Testis (tissue), 3 donors: ENCODE results near the gene PCSK5. TPM values are rescaled to one million over a fixed set of nuclear protein-coding genes. Genes with fewer than 3 reads are reported as not detected.

Source experiments
- DNase-seq: peaks from one replicate; pipeline ENCODE4 v3.0.0-alpha.2; 2019
- H3K27ac ChIP-seq, 2 donors: fragments of 200-600 bp; sonication (generic); one replicate each; pipeline ENCODE4 v1.5.1; 2019
- H3K27me3 ChIP-seq: fragments of 200-600 bp; sonication (generic); one replicate; pipeline ENCODE4 v1.5.1; 2019
- H3K36me3 ChIP-seq: fragments of 200-600 bp; sonication (generic); one replicate; pipeline ENCODE4 v1.5.1; 2017; ENCODE audit warnings: low read depth; ENCODE audit errors: missing control alignments
- H3K4me1 ChIP-seq: fragments of 200-600 bp; sonication (generic); one replicate; pipeline ENCODE4 v1.5.1; 2019
- H3K4me3 ChIP-seq, 2 donors: fragments of 200-600 bp; sonication (generic); one replicate each; pipeline ENCODE4 v1.5.1; 2017 to 2019
- H3K9me3 ChIP-seq: fragments of 200-600 bp; sonication (generic); one replicate; pipeline ENCODE4 v1.5.1; 2017
- POLR2A ChIP-seq: fragments of 450-650 bp; IDR thresholded peaks from one replicate; pipeline ENCODE4 v1.6.1; 2017; ENCODE audit warnings: antibody characterized with exemption, mild to moderate bottlenecking, moderate library complexity
- WGBS, 2 donors: methylation state at CpG; one replicate each; pipeline ENCODE4 v1.1.5; 2018; 5-methylcytosine and 5-hydroxymethylcytosine counted together
- intact Hi-C: fragments of 100-400 bp; cut with DNase I; formaldehyde crosslinking; loops from one replicate; pipeline ENCODE4 v1.15.1; 2023; ENCODE audit warnings: low total_unique reads
- polyA plus RNA-seq: library from polyadenylated mRNA; stranded (reverse); fragments of 350-450 nt; fragmentation: Illumina TruSeq; extraction: RNeasy Lipid Tissue Mini Kit (QIAGEN cat#74804); gene quantifications from one replicate; pipeline ENCODE4 v1.2.3, GENCODE V29; 2014; ENCODE audit warnings: low read depth, low replicate concordance; ENCODE audit not compliant: insufficient read depth
- total RNA-seq, 2 donors: library from RNA; depleted of rRNA; stranded (reverse); fragments of >200 nt; gene quantifications; one replicate each; pipeline ENCODE4 v1.2.3, GENCODE V29; 2016
- TF ChIP-seq, protein P1 (sequence below), 3 experiments: fragments of 450-650 bp in 2 of 3; fragments of 200-600 bp in 1 of 3; sonication (generic) in 1 of 3; IDR thresholded peaks; one replicate each; pipeline ENCODE4 v1.5.1; 2016 to 2019; ENCODE audit warnings: antibody characterized with exemption in 3 of 3, mild to moderate bottlenecking in 2 of 3, moderate library complexity in 1 of 3

The PCSK5 gene
- total and polyA plus RNA-seq, 3 donors from 2014 or later = 9.4 to 50.6 (median 27.5) TPM

DNA sequence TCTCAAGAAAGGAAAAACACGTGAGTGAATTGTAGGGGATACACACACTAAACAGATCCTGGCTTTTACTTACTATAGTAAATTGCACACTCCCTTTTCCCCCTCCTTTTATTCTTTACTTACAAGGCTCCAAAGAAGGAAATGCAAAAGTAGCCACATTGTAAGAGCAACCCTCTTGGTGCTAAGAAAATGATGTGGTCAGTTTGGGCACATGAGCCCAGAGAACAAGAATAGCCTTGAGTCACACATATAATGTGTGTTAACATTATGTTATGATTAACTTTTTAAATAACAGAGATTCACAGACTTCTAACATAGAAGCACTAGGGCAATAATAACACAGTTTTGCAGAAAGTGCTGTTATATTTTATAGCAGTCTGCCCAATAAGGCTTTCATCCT is 48.5 kb downstream of the PCSK5 start:
- 82 to 91% methylated on average over 1 of the region's 1 CpG for WGBS, 2 donors

DNA sequence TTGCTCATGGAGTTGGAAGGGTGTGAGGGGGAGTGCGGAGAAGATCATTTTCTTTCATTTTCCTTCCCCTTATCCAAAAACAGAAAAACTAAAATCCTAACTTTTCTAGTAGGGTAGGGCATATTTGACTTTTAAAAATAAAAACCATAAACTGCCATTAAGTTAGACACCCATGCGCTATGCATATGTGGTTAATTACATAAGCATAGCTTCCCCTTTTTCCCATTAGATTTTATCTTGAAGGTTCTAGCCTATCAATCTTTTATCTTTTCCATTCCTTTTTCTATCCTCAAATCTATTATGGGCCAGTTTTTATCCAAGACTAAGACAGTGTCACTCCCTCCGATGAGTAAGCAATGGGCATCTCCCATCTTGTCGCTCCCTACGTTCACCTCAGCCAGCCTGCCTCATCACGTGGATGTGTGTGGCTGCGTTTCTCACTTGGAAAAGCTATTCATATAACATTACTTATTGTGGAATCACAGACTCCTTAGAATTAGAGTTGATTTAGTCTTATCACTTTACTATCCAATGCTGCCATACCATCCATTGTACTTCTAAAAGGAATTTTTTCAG is 49.2 kb downstream of the PCSK5 start:
- H3K4me3 ChIP-seq = no peak overlapping the region
- 91 to 94% methylated on average over 7 of the region's 7 CpGs for WGBS, 2 donors
- DNase-seq = no peak

More for the DNA sequence above, 48.5 kb downstream of the PCSK5 start:
- H3K27me3 ChIP-seq = no peaks in the 10 kb centered on the region
- H3K36me3 ChIP-seq = no peaks in the 10 kb centered on the region
- H3K4me3 ChIP-seq = no peak overlapping the region
- H3K9me3 ChIP-seq = no peaks in the 10 kb centered on the region
- intact Hi-C loops = no loop called here
- no peak overlapping the region for H3K27ac ChIP-seq
- DNase-seq = no peak
- H3K4me1 ChIP-seq = peaks cover 17% of the 10 kb centered on the region
- TF ChIP-seq, protein P1, sequence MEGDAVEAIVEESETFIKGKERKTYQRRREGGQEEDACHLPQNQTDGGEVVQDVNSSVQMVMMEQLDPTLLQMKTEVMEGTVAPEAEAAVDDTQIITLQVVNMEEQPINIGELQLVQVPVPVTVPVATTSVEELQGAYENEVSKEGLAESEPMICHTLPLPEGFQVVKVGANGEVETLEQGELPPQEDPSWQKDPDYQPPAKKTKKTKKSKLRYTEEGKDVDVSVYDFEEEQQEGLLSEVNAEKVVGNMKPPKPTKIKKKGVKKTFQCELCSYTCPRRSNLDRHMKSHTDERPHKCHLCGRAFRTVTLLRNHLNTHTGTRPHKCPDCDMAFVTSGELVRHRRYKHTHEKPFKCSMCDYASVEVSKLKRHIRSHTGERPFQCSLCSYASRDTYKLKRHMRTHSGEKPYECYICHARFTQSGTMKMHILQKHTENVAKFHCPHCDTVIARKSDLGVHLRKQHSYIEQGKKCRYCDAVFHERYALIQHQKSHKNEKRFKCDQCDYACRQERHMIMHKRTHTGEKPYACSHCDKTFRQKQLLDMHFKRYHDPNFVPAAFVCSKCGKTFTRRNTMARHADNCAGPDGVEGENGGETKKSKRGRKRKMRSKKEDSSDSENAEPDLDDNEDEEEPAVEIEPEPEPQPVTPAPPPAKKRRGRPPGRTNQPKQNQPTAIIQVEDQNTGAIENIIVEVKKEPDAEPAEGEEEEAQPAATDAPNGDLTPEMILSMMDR (IDR thresholded peaks at IDR 0.05) = no peak

DNA sequence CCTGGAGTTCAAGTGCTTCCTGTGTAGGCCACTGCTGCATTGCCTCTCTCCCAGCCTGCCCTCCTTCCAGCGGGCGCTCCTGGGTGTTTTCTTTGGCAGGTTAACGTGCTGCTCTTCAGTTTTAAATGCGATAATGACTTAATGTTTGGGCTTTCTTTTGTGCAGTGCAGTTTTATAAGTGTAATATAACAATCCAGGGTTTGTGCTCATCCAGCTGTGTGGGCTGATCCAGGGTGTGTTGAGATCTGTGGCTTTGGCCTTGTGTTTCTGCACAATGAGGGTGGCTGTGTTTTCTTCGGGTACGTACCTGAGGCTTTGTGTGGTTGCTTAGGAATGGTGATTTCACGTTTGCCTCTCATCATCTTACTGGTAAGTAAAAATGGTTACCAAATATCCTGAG is 50.6 kb downstream of the PCSK5 start:
- no peak overlapping the region for H3K4me3 ChIP-seq
- H3K36me3 ChIP-seq = no peaks in the 10 kb centered on the region
- intact Hi-C loops = no loop called here
- peaks cover 15% of the 10 kb centered on the region for H3K4me1 ChIP-seq
- WGBS, 2 donors = 54 to 58% methylated on average over 7 of the region's 7 CpGs
- no peaks in the 10 kb centered on the region for H3K9me3 ChIP-seq
- TF ChIP-seq, protein P1 (IDR thresholded peaks at IDR 0.05) = no peak
- no peak for TF ChIP-seq POLR2A
- no peaks in the 10 kb centered on the region for H3K27me3 ChIP-seq
- DNase-seq = no peak
- H3K27ac ChIP-seq = no peak overlapping the region

More for the DNA sequence above, 49.2 kb downstream of the PCSK5 start:
- TF ChIP-seq, protein P1 (IDR thresholded peaks at IDR 0.05) = no peak
- no peak for TF ChIP-seq POLR2A
- Histone ChIP-seq H3K27ac (no peak overlapping the region), H3K4me1 (peaks cover 15% of the 10 kb centered on the region), H3K27me3 (no peaks in the 10 kb centered on the region), H3K36me3 (no peaks in the 10 kb centered on the region), H3K9me3 (no peaks in the 10 kb centered on the region)
- intact Hi-C loops = no loop called here

DNA sequence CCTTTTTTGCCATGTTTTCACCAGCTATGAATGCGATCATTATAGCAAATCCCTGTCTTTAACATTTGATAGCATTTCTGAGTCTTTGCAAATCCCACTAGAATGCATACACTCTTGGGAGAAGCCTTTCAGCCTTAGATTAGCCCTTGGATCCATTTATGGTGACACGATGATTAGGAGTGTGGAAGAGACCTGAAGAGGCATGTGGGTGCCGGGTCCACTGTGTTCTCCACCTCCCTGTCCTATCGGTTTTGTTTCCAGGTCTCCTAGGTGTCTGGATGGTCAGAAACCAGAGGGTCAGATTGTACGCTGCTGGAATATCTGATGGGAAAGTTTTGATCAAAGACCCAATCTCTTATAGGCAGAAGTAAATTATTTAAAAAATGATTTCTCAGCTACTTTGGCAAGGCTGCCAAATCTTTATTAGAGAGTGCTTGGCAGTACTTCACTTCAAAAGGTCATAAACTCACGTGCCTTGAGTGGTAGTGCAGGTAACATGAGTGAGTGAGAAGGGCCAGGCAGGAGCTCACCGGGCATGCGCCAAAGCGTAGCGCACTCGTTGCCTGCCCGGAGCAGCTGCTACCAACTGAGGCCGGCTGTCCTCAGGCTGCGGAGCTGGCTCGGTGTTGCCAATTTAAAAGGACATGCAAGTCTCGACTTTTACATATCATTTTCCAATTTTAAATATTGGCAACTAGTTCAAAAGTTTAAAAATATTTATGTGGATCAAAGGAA is 51.3 kb downstream of the PCSK5 start:
- intact Hi-C loops = no loop called here
- H3K4me3 ChIP-seq = no peak overlapping the region
- no peak for DNase-seq
- H3K9me3 ChIP-seq = no peaks in the 10 kb centered on the region
- H3K27ac ChIP-seq = no peak overlapping the region
- H3K4me1 ChIP-seq = peaks cover 15% of the 10 kb centered on the region
- H3K27me3 ChIP-seq = no peaks in the 10 kb centered on the region
- WGBS, 2 donors = 83 to 87% methylated on average over 16 of the region's 16 CpGs
- TF ChIP-seq POLR2A = no peak
- TF ChIP-seq, protein P1 (IDR thresholded peaks at IDR 0.05) = no peak
- H3K36me3 ChIP-seq = no peaks in the 10 kb centered on the region
